Mesenchymal stem cell (in vitro differentiated cells and primary cell): ENCODE data around the gene ZNF576.

Experiments used
- DNase-seq: peaks from one replicate; pipeline ENCODE4 v3.0.0-alpha.2; 2013
- H2AFZ ChIP-seq: one replicate; pipeline ENCODE4 v1.6.1; 2013; ENCODE audit warnings: low read depth, mild to moderate bottlenecking, control low read depth, inconsistent platforms, low read length, moderate library complexity
- H2AK5ac ChIP-seq: 2 replicates; pipeline ENCODE4 v1.6.1; 2013; ENCODE audit warnings: low read length, moderate library complexity, mild to moderate bottlenecking, inconsistent platforms; ENCODE audit not compliant: severe bottlenecking
- H2BK120ac ChIP-seq: one replicate; pipeline ENCODE4 v1.6.1; 2013; ENCODE audit warnings: low read depth, mild to moderate bottlenecking, inconsistent platforms, low read length, moderate library complexity
- H2BK12ac ChIP-seq, 2 experiments: one replicate each; pipeline ENCODE4 v1.6.1; 2013; ENCODE audit warnings: inconsistent platforms in 2 of 2, low read length in 2 of 2, mild to moderate bottlenecking in 2 of 2, moderate library complexity in 2 of 2, control low read depth in 1 of 2
- H2BK15ac ChIP-seq: one replicate; pipeline ENCODE4 v1.6.1; 2013; ENCODE audit warnings: mild to moderate bottlenecking, low read depth, inconsistent platforms; ENCODE audit not compliant: poor library complexity, severe bottlenecking
- H2BK5ac ChIP-seq: 2 replicates; pipeline ENCODE4 v1.6.1; 2013; ENCODE audit warnings: low read depth, mild to moderate bottlenecking, low read length, control low read depth, inconsistent platforms; ENCODE audit not compliant: poor library complexity, severe bottlenecking
- H3K14ac ChIP-seq, 2 experiments: one replicate each; pipeline ENCODE4 v1.6.1; 2013; ENCODE audit warnings: inconsistent platforms in 2 of 2, low read length in 2 of 2, control low read depth in 1 of 2, mild to moderate bottlenecking in 1 of 2, moderate library complexity in 1 of 2
- H3K18ac ChIP-seq, 2 experiments: one replicate each; pipeline ENCODE4 v1.6.1; 2013; ENCODE audit warnings: inconsistent platforms in 2 of 2, low read length in 2 of 2, control low read depth in 1 of 2, low read depth in 1 of 2, mild to moderate bottlenecking in 1 of 2
- H3K23ac ChIP-seq, 2 experiments: one replicate each; pipeline ENCODE4 v1.6.1; 2013; ENCODE audit warnings: inconsistent platforms in 2 of 2, low read length in 2 of 2, mild to moderate bottlenecking in 2 of 2, moderate library complexity in 2 of 2, control low read depth in 1 of 2
- H3K27ac ChIP-seq: 2 replicates; pipeline ENCODE4 v1.5.1; 2013; ENCODE audit warnings: mild to moderate bottlenecking, moderate library complexity, low read length, control low read depth, inconsistent platforms; ENCODE audit not compliant: poor library complexity, severe bottlenecking
- H3K27me3 ChIP-seq, 2 experiments: 2 replicates each; pipeline versions ENCODE4 v1.6.1 to v1.7.0; 2013; ENCODE audit warnings: low read length in 2 of 2, mild to moderate bottlenecking in 2 of 2, moderate library complexity in 2 of 2, control low read depth in 1 of 2, inconsistent platforms in 1 of 2; ENCODE audit not compliant: control insufficient read depth in 1 of 2, insufficient read depth in 1 of 2
- H3K36me3 ChIP-seq, 2 experiments: 2 replicates each; pipeline versions ENCODE4 v1.6.1 to v1.7.0; 2013; ENCODE audit warnings: low read length in 2 of 2, control low read depth in 1 of 2, inconsistent platforms in 1 of 2, low read depth in 1 of 2, mild to moderate bottlenecking in 1 of 2; ENCODE audit not compliant: insufficient read depth in 2 of 2, control insufficient read depth in 1 of 2
- H3K4ac ChIP-seq, 2 experiments: one replicate each; pipeline ENCODE4 v1.6.1; 2013; ENCODE audit warnings: inconsistent platforms in 2 of 2, low read length in 2 of 2, mild to moderate bottlenecking in 2 of 2, moderate library complexity in 2 of 2, control low read depth in 1 of 2, low read depth in 1 of 2
- H3K4me1 ChIP-seq: 2 replicates; pipeline ENCODE4 v1.6.1; 2013; ENCODE audit warnings: low read depth, low read length, control low read depth; ENCODE audit not compliant: control insufficient read depth, insufficient read depth
- H3K4me2 ChIP-seq: 2 replicates; pipeline ENCODE4 v1.6.1; 2013; ENCODE audit warnings: low read length, mild to moderate bottlenecking, inconsistent platforms; ENCODE audit not compliant: poor library complexity, severe bottlenecking
- H3K4me3 ChIP-seq, 2 experiments: 2 replicates each; pipeline versions ENCODE4 v1.5.1 to v1.7.0; 2013; ENCODE audit warnings: low read length in 2 of 2, mild to moderate bottlenecking in 2 of 2, control low read depth in 1 of 2, low read depth in 1 of 2; ENCODE audit not compliant: insufficient read depth in 1 of 2
- H3K79me1 ChIP-seq: replicated peaks from 2 replicates; pipeline ENCODE4 v1.6.1; 2013; ENCODE audit warnings: mild to moderate bottlenecking, control low read depth, low read length, inconsistent platforms; ENCODE audit not compliant: poor library complexity, severe bottlenecking
- H3K9ac ChIP-seq: 2 replicates; pipeline ENCODE4 v1.7.0; 2013; ENCODE audit warnings: mild to moderate bottlenecking, low read length, moderate library complexity
- H3K9me3 ChIP-seq: 2 replicates; pipeline ENCODE4 v1.7.0; 2013; ENCODE audit warnings: mild to moderate bottlenecking, low read length; ENCODE audit not compliant: control insufficient read depth
- H4K8ac ChIP-seq: one replicate; pipeline ENCODE4 v1.6.1; 2013; ENCODE audit warnings: inconsistent platforms, mild to moderate bottlenecking, low read length, moderate library complexity
- H4K91ac ChIP-seq: one replicate; pipeline ENCODE4 v1.6.1; 2013; ENCODE audit warnings: mild to moderate bottlenecking, low read length, inconsistent platforms
- WGBS: methylation state at CpG from one replicate; pipeline ENCODE4 v1.1.7; 2013; ENCODE audit warnings: mixed read lengths; 5-methylcytosine and 5-hydroxymethylcytosine counted together

ZNF576 gene

DNA sequence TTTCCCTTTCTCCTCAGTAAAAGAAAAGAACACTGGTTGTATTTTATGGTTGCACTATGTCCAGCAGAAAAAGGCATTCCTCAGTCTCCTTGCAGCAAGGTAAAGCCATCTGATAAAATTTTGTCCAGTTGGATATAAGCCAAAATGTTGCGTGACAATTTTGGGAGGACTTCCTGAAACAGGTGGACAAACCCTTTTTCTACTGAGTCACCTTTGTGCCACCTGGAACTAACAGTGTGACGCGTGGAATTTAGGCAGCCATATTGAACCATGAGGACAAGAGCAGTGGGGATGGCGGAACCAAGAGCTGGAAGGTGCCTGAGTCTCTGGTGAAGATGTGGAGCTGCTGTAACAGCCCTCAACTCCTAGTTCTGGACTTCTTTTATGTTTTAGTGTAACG, 35.1 kb downstream of the ZNF576 start:
- Histone ChIP-seq H3K79me1 (peaks cover 30% of the 10 kb centered on the region), H3K4me3 (no peak overlapping the region), H4K8ac (no peak overlapping the region), H3K4ac (no peak overlapping the region), H2BK120ac (no peak overlapping the region), H3K9me3 (no peaks in the 10 kb centered on the region), H2BK5ac (no peak overlapping the region), H3K23ac (no peak overlapping the region), H3K36me3 (peaks cover 0 to 8% of the 10 kb centered on the region in 2 experiments), H3K9ac (no peak overlapping the region), H3K4me2 (no peak overlapping the region), H3K27ac (no peak overlapping the region), H4K91ac (no peak overlapping the region), H3K18ac (no peak overlapping the region), H3K4me1 (peaks cover 27% of the 10 kb centered on the region), H2BK15ac (no peak overlapping the region), H2AK5ac (no peak overlapping the region), H2BK12ac (no peak overlapping the region), H2AFZ (no peak overlapping the region), H3K27me3 (peaks cover 0 to 7% of the 10 kb centered on the region in 2 experiments), H3K14ac (no peak overlapping the region)
- no peak for DNase-seq
- 76% methylated on average over 4 of the region's 5 CpGs for WGBS

GRCh38 chr19:43633520-43633919, 37.1 kb downstream of the ZNF576 start:
- H4K91ac ChIP-seq, result no peak overlapping the region
- H2BK12ac ChIP-seq, result no peak overlapping the region

GRCh38 chr19:43634068-43634467, 37.7 kb downstream of the ZNF576 start:
- no peak for DNase-seq
- Histone ChIP-seq H2BK12ac (no peak overlapping the region), H3K36me3 (no peaks in the 10 kb centered on the region), H3K23ac (no peak overlapping the region), H3K27ac (no peak overlapping the region), H4K91ac (no peak overlapping the region), H3K4ac (no peak overlapping the region), H2AK5ac (peak overlapping the region; percentile 80), H3K79me1 (peaks cover 20% of the 10 kb centered on the region), H3K4me1 (peaks cover 32% of the 10 kb centered on the region), H2BK5ac (no peak overlapping the region), H3K4me3 (no peak overlapping the region), H3K27me3 (peaks cover 0 to 18% of the 10 kb centered on the region in 2 experiments), H2BK120ac (peak overlapping the region; percentile 81), H3K18ac (no peak overlapping the region), H2AFZ (no peak overlapping the region), H3K9me3 (no peaks in the 10 kb centered on the region), H3K14ac (no peak overlapping the region), H3K4me2 (no peak overlapping the region), H2BK15ac (no peak overlapping the region), H4K8ac (no peak overlapping the region), H3K9ac (no peak overlapping the region)
- WGBS, result 92% methylated on average over 4 of the region's 5 CpGs

More at GRCh38 chr19:43633520-43633919, 37.1 kb downstream of the ZNF576 start:
- Histone ChIP-seq H3K9me3 (no peaks in the 10 kb centered on the region), H2BK5ac (no peak overlapping the region), H3K23ac (no peak overlapping the region), H3K79me1 (peaks cover 23% of the 10 kb centered on the region), H2AFZ (no peak overlapping the region), H3K27me3 (peaks cover 0 to 13% of the 10 kb centered on the region in 2 experiments), H3K4me3 (no peak overlapping the region), H2AK5ac (no peak overlapping the region), H3K27ac (no peak overlapping the region), H2BK15ac (no peak overlapping the region), H3K4ac (no peak overlapping the region), H3K4me2 (no peak overlapping the region), H3K9ac (no peak overlapping the region), H2BK120ac (no peak overlapping the region), H3K36me3 (no peaks in the 10 kb centered on the region), H3K18ac (no peak overlapping the region), H3K14ac (no peak overlapping the region), H4K8ac (no peak overlapping the region), H3K4me1 (peaks cover 30% of the 10 kb centered on the region)
- DNase-seq, result no peak
- WGBS, result 94% methylated on average over 3 of the region's 4 CpGs

- DNase-seq, result no peak
- Histone ChIP-seq H2BK12ac (peak overlapping the region in 1 of 2 experiments; percentile 55), H3K4me3 (peak overlapping the region; percentile 23 to 28), H2BK15ac (no peak overlapping the region), H4K91ac (peak overlapping the region; percentile 94), H3K18ac (no peak overlapping the region), H2BK120ac (peak overlapping the region; percentile 81), H3K23ac (no peak overlapping the region), H2AK5ac (peak overlapping the region; percentile 94), H2BK5ac (no peak overlapping the region), H3K4me2 (peak overlapping the region; percentile 86), H3K14ac (no peak overlapping the region), H2AFZ (peak overlapping the region; percentile 72), H3K9me3 (no peaks in the 10 kb centered on the region), H3K9ac (peak overlapping the region; percentile 67), H3K36me3 (no peaks in the 10 kb centered on the region), H3K4ac (peak overlapping the region in 1 of 2 experiments; percentile 55), H4K8ac (peak overlapping the region; percentile 97), H3K27me3 (peaks cover 0 to 21% of the 10 kb centered on the region in 2 experiments), H3K4me1 (peaks cover 32% of the 10 kb centered on the region), H3K27ac (no peak overlapping the region), H3K79me1 (peaks cover 22% of the 10 kb centered on the region)
- WGBS, result 62% methylated on average over 4 of the region's 5 CpGs
Observed at GRCh38 chr19:43634506-43634871, 38.1 kb downstream of the ZNF576 start.
